Activated T-cell treated with anti-CD3 and anti-CD28 coated beads for 1 hour (primary cell): ENCODE results near the gene SNX6.
"Not testable (repeated sequence)": the region's sequence is repeated elsewhere in the genome, so short reads cannot be mapped to it uniquely, and the experiment has no call there.

ENCODE experiments used
- DNase-seq: peaks from one replicate; pipeline ENCODE4 v3.0.0-alpha.2; 2020; ENCODE audit warnings: low read depth

The SNX6 gene

DNA sequence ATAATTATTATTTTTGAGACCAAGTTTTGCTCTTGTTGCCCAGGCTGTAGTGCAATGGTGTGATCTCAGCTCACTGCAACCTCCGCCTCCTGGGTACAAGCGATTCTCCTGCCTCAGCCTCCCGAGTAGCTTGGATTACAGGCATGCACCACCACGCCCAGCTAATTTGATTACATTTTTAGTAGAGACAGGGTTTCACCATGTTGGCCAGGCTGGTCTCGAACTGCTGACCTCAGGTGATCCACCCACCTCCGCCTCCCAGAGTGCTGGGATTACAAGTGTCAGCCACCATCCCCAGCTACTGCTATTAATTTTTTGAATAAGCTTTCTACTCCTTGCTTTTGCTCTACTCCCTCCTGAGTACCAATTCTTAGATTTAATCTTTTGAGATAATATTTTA, 108.9 kb downstream of the SNX6 start:
- not testable (repeated sequence) for DNase-seq

DNA sequence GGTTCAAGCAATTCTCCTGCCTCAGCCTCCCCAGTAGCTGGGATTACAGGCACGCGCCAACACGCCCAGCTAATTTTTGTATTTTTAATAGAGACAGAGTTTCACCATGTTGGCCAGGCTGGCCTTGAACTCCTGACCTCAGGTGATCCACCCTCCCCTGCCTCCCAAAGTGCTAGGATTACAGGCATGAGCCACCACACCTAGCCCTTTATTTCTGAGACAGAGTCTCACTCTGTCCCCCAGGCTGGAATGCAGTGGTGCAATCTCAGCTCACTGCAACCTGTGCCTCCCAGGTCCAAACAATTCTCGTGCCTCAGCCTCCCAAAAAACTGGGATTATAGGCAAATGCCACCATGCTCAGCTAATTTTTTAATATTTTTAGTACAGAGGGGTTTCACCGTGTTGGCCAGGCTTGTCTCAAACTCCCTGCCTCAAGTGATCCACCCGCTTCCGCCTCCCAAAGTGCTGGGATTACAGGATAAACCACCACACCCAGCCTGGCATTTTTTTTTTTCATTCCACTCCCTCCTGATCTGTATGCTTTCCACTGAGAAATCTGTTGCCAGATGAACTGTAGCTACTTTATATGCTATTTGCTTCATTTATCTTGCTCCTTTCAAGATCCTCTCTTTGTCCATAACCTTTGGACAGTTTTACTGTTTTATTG, 109.5 kb downstream of the SNX6 start:
- DNase-seq = not testable (repeated sequence)
